ENCODE measurements around the gene HOMER3. TPM values are rescaled to one million over a fixed set of nuclear protein-coding genes. Genes with fewer than 3 reads are reported as not detected.

HOMER3 gene
- total and polyA plus RNA-seq, 2 experiments from 2014 or later = 16.7 to 38.4 TPM

- no peak for ATAC-seq
- H3K27ac ChIP-seq (ENCODE audit: low read depth) = no peak overlapping the region
Observed at GRCh38 chr19:18883526-18884304, 57.3 kb downstream of the HOMER3 start.

GRCh38 chr19:18881491-18881890 is 59.5 kb downstream of the HOMER3 start:
- no peak overlapping the region for H2AFZ ChIP-seq
- H3K36me3 ChIP-seq (ENCODE audit: insufficient read depth) = no peaks in the 10 kb centered on the region
- H4K20me1 ChIP-seq (replicated peaks; ENCODE audit: insufficient read depth) = 0 out of 2 replicates have a peak, but pooled peaks cover 3% of the 10 kb centered on the region
- no peak overlapping the region for H3K27ac ChIP-seq (ENCODE audit: low read depth)
- no peaks in the 10 kb centered on the region for H3K4me1 Mint-ChIP-seq
- H3K27me3 Mint-ChIP-seq (ENCODE audit: insufficient read depth, low read depth, poor library complexity) = peaks cover 11% of the 10 kb centered on the region
- H3K79me2 ChIP-seq (replicated peaks; ENCODE audit: insufficient read depth) = no peaks in the 10 kb centered on the region
- H3K4me3 Mint-ChIP-seq = no peak overlapping the region
- ATAC-seq (no peak), DNase-seq (ENCODE audit: low spot score) (no peak)
- H3K9me2 ChIP-seq (ENCODE audit: insufficient read depth) = no peaks in the 10 kb centered on the region
- H3K27ac Mint-ChIP-seq = no peak overlapping the region
- H3K4me1 ChIP-seq (ENCODE audit: insufficient read depth) = no peaks in the 10 kb centered on the region
- peaks cover 56% of the 10 kb centered on the region for H3K36me3 Mint-ChIP-seq (ENCODE audit: low read depth)
- no peaks in the 10 kb centered on the region for H3K27me3 ChIP-seq (ENCODE audit: insufficient read depth)
- no peaks in the 10 kb centered on the region; the same call in 2 of the 3 replicates for H3K9me3 Mint-ChIP-seq
- H3K4me3 ChIP-seq = no peak overlapping the region
- H3K4me2 ChIP-seq = no peak overlapping the region
- no peaks in the 10 kb centered on the region; the same call in 1 of the 2 replicates for H3F3A ChIP-seq (replicated peaks; ENCODE audit: low read depth)
- TF ChIP-seq ZNF331 (CRISPR knock-in tag; IDR thresholded peaks at IDR 0.05; ENCODE audit: low read depth) = no peak
- TF ChIP-seq ETS1 (IDR thresholded peaks at IDR 0.05) = no peak
- TF ChIP-seq NANOG (IDR thresholded peaks at IDR 0.05; ENCODE audit: borderline replicate concordance) = no peak
- no peak for TF ChIP-seq CTCF (conservative IDR thresholded peaks at IDR 0.05; ENCODE audit: low read depth in 2 of 2)

More at GRCh38 chr19:18883526-18884304, 57.3 kb downstream of the HOMER3 start:
- TF ChIP-seq ZNF114 (CRISPR knock-in tag; IDR thresholded peaks at IDR 0.05) (no peak), ZNF331 (CRISPR knock-in tag; IDR thresholded peaks at IDR 0.05; ENCODE audit: low read depth) (no peak), CTCF (conservative IDR thresholded peaks at IDR 0.05; ENCODE audit: low read depth in 2 of 2) (peak in 1 of 2 experiments; percentile 45; a peak in 2 of 4 replicates), JUNB (IDR thresholded peaks at IDR 0.05; ENCODE audit: unreplicated experiment) (no peak), NANOG (IDR thresholded peaks at IDR 0.05; ENCODE audit: borderline replicate concordance) (no peak), ETS1 (IDR thresholded peaks at IDR 0.05) (no peak), EZH2phosphoT487 (IDR thresholded peaks at IDR 0.05; ENCODE audit: unreplicated experiment) (no peak)
- H3K4me3 Mint-ChIP-seq = no peak overlapping the region; the same call in 2 of the 3 replicates
- no peak for DNase-seq (ENCODE audit: low spot score)
- H3K4me2 ChIP-seq = no peak overlapping the region
- H3K36me3 Mint-ChIP-seq (ENCODE audit: low read depth) = peaks cover 44% of the 10 kb centered on the region
- no peaks in the 10 kb centered on the region for H3K4me1 Mint-ChIP-seq
- no peaks in the 10 kb centered on the region for H3K27me3 ChIP-seq (ENCODE audit: insufficient read depth)
- H3K4me3 ChIP-seq = no peak overlapping the region
- H2AFZ ChIP-seq = no peak overlapping the region
- H3K79me2 ChIP-seq (replicated peaks; ENCODE audit: insufficient read depth) = no peaks in the 10 kb centered on the region
- H3K36me3 ChIP-seq (ENCODE audit: insufficient read depth) = no peaks in the 10 kb centered on the region
- H3K27me3 Mint-ChIP-seq (ENCODE audit: insufficient read depth, low read depth, poor library complexity) = peaks cover 9% of the 10 kb centered on the region
- H3K9me3 Mint-ChIP-seq = no peaks in the 10 kb centered on the region
- no peaks in the 10 kb centered on the region for H3K9me2 ChIP-seq (ENCODE audit: insufficient read depth)
- 0 out of 2 replicates have a peak, but pooled peaks cover 8% of the 10 kb centered on the region for H4K20me1 ChIP-seq (replicated peaks; ENCODE audit: insufficient read depth)
- no peak overlapping the region for H3K27ac Mint-ChIP-seq
- no peaks in the 10 kb centered on the region for H3K4me1 ChIP-seq (ENCODE audit: insufficient read depth)
- no peaks in the 10 kb centered on the region; the same call in 1 of the 2 replicates for H3F3A ChIP-seq (replicated peaks; ENCODE audit: low read depth)

Measured in GM23338 (cell line).